ENCODE data around the gene LMF2. TPM values are rescaled to one million over a fixed set of nuclear protein-coding genes. Genes with fewer than 3 reads are reported as not detected.

The LMF2 gene, protein sequence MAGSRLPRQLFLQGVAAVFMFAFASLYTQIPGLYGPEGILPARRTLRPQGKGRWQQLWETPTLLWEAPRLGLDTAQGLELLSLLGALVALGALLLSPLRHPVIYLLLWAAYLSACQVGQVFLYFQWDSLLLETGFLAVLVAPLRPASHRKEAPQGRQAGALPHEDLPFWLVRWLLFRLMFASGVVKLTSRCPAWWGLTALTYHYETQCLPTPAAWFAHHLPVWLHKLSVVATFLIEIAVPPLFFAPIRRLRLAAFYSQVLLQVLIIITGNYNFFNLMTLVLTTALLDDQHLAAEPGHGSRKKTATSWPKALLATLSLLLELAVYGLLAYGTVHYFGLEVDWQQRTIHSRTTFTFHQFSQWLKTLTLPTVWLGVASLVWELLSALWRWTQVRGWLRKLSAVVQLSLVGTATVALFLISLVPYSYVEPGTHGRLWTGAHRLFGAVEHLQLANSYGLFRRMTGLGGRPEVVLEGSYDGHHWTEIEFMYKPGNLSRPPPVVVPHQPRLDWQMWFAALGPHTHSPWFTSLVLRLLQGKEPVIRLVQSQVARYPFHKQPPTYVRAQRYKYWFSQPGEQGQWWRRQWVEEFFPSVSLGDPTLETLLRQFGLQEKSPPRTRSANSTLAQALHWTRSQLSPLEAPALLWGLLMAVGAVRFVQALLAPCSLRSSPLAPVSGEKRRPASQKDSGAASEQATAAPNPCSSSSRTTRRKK
- total RNA-seq, result 19.3 and 28.0 TPM in 2 replicates

DNA sequence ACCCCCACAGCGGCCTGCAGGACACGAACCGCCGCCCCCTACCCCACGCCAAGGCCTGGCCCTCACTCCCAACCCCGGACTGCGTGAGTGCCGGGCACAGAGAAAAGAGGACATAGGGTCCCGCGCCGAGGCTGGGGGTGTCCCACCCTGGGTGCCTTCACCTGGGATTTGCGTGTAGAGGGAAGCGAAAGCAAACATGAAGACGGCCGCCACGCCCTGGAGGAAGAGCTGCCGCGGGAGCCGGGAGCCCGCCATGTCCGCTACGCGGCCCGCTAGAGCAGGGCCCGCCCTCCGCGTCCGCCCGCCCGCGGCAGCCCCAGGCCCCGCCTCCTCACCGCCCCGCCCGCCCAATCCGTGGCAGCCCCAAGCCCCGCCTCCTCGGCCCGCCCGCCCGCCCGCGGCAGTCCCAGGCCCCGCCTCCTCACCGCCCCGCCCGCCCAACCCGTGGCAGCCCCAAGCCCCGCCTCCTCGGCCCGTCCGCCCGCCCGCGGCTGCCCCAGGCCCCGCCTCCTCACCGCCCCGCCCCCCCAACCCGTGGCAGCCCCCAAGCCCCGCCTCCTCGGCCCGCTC is at the start of gene LMF2:
LMF2 (minus strand) TSS at position 282 of the 570 bp plus-strand sequence; CDS start at position 255, 27 bp downstream.

DNA sequence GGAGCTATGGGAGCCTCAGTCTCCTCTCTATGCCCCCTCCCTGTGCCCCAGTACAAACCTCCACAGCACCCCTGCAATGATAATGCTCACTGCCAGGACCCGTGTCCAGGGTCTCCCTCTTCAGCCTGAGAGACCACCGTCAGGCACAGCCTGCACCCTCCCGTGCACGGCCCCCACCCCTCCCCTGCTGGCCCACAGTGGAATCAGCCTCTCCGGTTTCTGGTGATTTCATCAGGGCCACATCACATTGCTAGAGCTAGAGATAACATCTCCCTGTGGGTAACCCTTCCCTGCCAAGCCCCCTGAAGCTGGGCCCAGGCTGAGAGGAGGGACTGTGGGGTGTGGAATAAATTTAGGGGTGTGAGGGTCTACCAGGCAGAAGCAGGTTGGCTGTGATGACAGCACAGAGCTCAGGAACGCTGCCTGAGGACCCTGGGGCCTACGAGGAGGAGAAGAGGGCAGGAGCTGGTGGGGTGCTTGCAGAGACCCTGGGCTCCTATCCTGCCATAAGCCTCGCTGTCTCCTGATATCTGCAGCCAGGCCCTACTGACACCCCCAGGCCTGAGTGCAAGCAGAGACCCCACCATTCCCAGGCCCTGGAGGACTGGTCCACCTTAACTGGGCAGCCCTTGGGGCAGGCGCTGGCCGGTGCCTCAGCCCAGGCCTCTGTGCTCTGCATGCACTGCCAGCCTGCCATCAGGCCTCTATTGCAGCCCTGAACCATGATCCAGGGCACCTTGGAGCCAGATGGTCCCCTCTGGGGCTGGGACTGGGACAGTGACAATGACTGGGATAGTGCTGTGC is 38.2 kb upstream of the LMF2 start, which contains the start of gene KLHDC7B:
KLHDC7B (plus strand) TSS at position 378 of the 804 bp plus-strand sequence; CDS start at position 723, 345 bp downstream.

DNA sequence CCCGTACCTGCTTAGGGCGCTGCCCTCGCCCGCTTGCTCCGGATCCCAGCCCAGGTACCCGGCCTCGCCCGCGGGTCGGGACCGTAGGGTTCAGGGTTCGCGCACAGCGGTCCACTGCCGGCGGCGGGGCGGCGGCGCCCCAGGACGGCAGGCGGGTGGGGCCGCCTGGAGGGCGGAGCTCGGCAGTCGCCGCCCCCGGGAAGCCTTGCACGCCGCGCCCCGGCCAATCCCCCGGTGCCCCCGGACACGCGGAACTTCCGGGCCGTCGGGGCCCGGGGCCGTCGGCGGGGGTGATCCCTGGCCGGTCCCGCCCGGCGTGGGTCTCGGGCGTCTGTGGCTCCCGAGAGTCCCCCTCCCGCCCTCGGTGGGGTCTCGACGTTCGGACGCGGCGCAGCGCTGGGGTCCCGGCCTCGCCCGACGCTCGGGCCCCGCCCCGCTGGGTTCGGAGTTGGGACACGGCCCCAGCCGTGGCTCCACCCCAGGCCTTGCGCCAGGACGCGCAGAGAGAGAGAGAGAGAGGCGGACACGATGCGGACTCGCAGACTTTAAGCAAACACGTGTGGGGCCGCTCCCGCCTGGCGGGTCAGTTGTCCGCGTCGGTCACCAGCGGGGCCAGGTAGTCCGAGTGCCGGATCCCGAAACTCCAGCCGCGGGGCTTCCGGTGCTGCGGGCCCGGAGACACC is 22.5 kb upstream of the LMF2 start, which contains the start of gene TYMP:
TYMP (minus strand) TSS at position 116 of the 683 bp plus-strand sequence. CDS start 303 bp downstream, outside the sequence.

DNA sequence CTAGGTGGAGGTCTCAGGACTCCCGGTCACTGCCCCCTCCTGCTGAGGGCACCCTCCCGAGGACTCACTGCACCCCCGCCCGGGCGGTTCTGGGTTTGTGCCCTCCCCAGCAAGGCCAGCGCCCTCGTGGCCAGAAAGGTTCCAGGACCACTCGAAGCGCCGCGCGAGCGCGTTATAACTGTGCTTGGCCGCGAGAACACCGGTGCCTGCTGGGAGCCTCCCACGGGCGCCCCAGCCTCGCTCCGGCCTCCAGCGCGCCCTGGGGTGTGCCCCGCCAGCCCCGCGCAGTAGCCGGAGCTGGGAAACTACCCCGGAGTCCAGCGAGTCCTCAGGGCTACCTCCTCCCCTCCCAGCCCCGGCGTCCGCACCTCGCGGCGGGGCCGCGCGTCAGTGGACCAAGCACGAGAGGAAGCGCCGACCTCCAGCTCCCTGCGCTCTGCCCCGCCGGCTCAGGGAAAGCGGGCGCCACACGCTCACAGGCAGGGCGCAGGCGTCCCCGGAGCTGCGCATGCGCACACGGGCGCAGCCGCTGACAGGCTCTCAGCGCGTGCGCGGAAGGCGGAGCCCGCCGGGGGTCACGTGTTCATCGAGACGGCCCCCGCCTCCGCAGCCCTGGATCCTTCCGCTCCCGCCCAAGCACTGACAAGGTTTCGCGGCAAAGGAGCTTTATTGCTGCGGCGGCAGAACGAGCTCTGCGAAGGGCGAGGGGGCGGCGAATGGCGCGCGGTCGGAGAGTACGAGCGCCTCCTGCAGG is 17.8 kb upstream of the LMF2 start, which contains the start of gene SCO2:
SCO2 (minus strand) TSS at position 495 of the 754 bp plus-strand sequence. CDS start 1,187 bp downstream, outside the sequence.

DNA sequence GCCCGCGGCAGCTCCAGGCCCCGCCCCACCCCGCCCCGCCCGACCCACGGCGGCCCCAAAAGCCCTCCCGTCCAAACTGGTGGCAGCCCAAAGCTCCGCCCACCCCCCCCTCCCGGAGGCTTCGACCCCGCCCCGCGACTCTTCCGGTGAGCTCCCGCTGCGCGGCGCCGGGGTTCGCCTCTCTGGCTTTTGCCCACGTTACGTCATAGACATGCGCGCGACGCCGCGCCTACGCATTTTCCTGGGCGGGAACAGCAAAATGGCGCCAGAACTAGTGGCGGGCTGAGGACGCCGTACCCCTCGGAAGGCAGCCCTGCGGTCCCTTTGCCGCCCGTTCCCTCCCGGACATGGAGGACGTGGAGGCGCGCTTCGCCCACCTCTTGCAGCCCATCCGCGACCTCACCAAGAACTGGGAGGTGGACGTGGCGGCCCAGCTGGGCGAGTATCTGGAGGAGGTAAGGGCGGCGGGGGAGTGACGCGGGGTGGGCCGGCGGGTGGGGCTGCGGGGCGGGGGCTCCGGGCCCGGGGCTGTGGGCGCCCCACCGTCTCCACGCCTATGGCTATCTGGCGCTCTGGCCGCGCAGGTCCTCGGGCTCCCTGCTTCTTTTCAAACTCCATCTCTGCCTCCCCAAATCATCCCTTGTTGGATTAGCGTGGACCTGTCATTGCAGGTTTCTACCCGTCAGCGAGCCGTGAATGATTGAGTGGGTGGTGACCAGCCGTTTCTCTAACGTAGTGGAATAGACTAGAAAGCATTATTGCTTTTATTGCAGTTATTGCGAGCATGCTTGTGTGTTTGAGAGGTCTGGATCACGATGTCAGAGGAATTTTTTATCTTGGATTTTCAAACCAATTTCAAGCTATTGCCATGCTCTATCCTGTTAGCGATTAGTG is 736 bp upstream of the LMF2 start, which contains the start of gene NCAPH2:
NCAPH2 (plus strand) TSS at position 234 of the 894 bp plus-strand sequence; CDS start at position 348, 114 bp downstream.

DNA sequence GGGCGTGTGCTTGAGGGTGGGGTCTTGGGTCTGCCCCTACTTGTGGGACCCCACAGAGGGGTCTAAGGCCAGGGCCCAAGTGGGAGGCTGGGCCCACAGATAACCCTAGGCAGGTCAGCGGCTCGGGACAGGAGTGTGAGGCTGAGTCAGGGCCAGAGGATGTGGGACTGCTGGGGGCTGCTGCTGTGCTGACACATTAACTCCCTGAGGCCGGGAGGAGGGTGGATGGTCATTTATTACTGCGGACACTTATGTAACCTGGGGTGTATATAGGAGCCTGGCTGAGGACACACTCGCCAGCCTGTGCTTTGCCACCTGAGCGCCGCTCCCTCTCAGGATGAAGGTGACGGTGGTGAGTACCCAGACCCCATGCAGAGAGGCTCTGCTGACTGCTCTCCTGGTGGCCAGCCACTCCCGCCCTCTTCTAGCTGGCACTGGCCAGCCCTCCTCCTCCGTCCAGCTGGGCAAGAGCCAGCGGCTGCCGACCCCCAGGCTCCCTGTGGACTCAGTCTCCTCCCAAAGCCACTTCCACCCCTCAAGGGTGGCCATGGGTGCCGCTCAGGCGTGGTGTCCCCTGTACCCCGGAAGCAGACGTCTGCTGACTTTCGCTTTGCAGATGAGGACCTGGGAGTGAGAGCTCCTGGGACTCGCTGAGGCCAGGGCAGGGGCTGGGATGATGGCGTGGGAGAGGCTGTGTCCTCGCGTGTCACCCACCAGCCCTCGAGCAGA is 20.8 kb downstream of the LMF2 start, which contains the start of gene MIOX:
MIOX (plus strand) TSS at position 299 of the 729 bp plus-strand sequence; CDS start at position 338, 39 bp downstream.

DNA sequence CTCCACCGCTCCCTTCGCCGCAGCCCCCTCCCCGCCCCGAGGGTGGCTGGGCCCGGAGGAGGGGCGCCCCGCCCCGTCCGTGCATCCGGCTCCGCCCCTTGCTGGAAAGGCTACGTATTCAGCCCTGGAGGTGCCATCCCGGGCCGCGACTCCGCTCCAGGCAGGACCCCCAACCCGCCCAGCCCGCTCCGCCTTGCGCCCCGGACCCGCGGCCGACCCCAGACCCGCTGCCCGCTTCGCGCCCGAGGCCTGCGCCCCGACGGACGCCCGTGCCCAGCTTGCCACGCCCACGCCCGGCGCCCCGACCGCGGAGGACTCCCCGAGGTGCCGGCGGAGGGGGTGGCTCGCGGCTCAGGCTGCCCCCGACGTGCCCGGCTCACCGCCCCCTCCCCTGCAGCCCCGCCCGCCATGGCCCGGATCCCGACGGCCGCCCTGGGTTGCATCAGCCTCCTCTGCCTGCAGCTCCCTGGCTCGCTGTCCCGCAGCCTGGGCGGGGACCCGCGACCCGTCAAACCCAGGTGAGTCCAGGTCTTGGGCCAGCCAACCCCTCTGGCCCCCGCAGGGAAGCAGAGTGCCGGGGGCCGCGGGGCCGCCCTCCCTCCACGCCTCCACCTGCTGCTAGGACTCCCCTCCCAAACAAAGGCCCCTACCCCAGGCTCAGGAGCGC is 25.9 kb downstream of the LMF2 start, which contains the start of gene ADM2:
ADM2 (plus strand) TSS at position 104 of the 667 bp plus-strand sequence; CDS start at position 409, 305 bp downstream.

DNA sequence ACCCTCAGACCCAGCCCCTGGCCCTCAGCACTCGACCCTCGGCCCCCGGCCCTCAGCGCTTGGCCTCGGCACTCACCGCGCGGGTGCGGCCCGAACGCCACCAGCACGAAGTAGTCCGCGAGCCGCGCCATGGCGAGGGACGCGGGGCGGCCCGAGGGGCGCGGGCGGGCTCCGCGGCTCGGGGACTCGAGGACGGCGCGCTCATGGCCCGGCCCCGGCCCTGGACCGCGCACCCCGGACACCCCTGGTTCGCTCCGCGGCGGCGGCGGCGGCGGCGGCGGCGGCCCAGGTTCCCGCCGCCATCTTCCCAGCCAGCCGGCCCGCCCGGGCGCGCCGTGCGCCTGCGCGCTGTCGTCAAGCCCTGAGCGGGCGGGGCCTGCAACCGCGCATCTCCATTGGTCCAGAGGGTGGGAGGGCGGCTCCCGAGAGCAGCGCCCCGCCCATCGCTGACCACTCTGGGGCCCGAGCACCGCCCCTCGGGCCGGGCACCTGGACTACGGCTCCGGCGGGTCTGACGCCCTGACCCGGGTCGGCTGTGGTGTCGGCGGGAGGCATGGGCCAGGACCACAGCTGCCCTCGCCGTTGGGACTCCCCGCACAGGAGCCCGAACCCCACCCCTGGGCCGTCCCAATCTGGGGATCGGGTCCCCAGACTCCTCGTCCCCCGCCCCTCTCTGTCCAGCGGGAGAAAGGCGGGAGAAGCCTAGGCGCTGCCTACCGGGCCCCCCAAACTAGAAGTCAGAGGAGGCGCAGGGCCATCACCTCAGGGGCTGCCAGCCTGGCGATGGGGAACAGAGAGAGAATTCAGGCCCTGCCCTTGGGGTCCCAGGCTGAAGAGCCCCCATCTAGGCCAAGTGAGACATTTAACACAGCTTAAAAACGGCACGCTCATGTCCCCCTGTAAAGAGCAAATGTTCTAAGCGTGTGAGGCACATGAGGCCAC is 32.5 kb downstream of the LMF2 start, which contains the start of gene SBF1:
SBF1 (minus strand) TSS at position 326 of the 942 bp plus-strand sequence; CDS start at position 131, 195 bp downstream.

Other genes starting within 250 kb of the LMF2 start
- gene MAPK12, start 246.0 kb downstream of the LMF2 start, total RNA-seq, result 50.2 and 57.4 TPM in 2 replicates
- 17.5 and 22.9 TPM in 2 replicates for gene MAPK11, start 237.3 kb downstream of the LMF2 start, total RNA-seq
- gene PLXNB2, start 200.1 kb downstream of the LMF2 start, total RNA-seq, result 68.2 and 132 TPM in 2 replicates
- gene DENND6B, start 180.7 kb downstream of the LMF2 start, total RNA-seq, result 0.72 and 1.5 TPM in 2 replicates
- gene PPP6R2, start 164.4 kb downstream of the LMF2 start, total RNA-seq, result 63.4 and 63.5 TPM in 2 replicates
- 42.6 and 68.2 TPM in 2 replicates for gene SBF1, start 32.7 kb downstream of the LMF2 start, total RNA-seq
- gene ADM2, start 26.2 kb downstream of the LMF2 start, total RNA-seq, result under 0.01 and 1.3 TPM in 2 replicates
- gene MIOX, start 20.8 kb downstream of the LMF2 start, total RNA-seq, result not detected in 2 replicates
- gene NCAPH2, start 522 bp upstream of the LMF2 start, total RNA-seq, result 21.9 and 29.2 TPM in 2 replicates
- 2.2 and 2.3 TPM in 2 replicates for gene SCO2, start 17.9 kb upstream of the LMF2 start, total RNA-seq
- gene TYMP, start 22.3 kb upstream of the LMF2 start, total RNA-seq, result 3.2 and 20.4 TPM in 2 replicates
- gene KLHDC7B, start 38.2 kb upstream of the LMF2 start, total RNA-seq, result not detected in 2 replicates
- gene SYCE3, start 55.2 kb upstream of the LMF2 start, total RNA-seq, result not detected in 2 replicates
- gene CPT1B, start 70.7 kb upstream of the LMF2 start, total RNA-seq, result 2.2 and 6.6 TPM in 2 replicates
- gene CHKB, start 75.1 kb upstream of the LMF2 start, total RNA-seq, result 19.7 and 28.7 TPM in 2 replicates
- 0.09 TPM in 2 replicates for gene MAPK8IP2, start 93.1 kb upstream of the LMF2 start, total RNA-seq
- 9.1 and 10.2 TPM in 2 replicates for gene ARSA, start 120.5 kb upstream of the LMF2 start, total RNA-seq
- 20.7 and 21.5 TPM in 2 replicates for gene SHANK3, start 165.1 kb upstream of the LMF2 start, total RNA-seq
- gene ACR, start 230.5 kb upstream of the LMF2 start, total RNA-seq, result 0.19 and 0.27 TPM in 2 replicates

Data from endothelial cell of coronary artery (primary cell).